ENCODE data around the gene STIMATE.

DNA sequence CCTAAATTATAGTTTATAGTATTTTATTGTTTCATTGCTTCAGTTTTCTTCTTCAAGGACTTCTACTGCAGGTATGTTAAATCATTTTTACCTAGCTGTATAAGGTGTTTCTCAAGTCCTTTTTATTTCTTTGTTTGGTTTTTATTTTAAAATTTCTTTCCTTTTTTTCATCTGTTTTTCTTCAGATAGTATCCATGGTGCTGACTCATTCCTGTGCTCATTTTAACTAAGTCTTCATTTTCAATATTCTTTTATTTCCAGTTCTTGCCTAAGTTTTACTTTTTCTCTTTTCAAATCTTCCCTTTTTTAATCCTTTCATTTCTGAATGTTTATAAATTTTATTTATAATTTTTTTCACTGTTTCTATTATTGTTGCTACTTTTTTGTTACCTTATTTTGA lies 42.3 kb upstream of the STIMATE start:
- TF ChIP-seq, protein P1, sequence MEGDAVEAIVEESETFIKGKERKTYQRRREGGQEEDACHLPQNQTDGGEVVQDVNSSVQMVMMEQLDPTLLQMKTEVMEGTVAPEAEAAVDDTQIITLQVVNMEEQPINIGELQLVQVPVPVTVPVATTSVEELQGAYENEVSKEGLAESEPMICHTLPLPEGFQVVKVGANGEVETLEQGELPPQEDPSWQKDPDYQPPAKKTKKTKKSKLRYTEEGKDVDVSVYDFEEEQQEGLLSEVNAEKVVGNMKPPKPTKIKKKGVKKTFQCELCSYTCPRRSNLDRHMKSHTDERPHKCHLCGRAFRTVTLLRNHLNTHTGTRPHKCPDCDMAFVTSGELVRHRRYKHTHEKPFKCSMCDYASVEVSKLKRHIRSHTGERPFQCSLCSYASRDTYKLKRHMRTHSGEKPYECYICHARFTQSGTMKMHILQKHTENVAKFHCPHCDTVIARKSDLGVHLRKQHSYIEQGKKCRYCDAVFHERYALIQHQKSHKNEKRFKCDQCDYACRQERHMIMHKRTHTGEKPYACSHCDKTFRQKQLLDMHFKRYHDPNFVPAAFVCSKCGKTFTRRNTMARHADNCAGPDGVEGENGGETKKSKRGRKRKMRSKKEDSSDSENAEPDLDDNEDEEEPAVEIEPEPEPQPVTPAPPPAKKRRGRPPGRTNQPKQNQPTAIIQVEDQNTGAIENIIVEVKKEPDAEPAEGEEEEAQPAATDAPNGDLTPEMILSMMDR (IDR thresholded peaks at IDR 0.05; ENCODE audit: poor library complexity, severe bottlenecking): no peak
- no peak for TF ChIP-seq MXI1 (conservative IDR thresholded peaks at IDR 0.05; ENCODE audit: poor library complexity, severe bottlenecking)
- no peak for TF ChIP-seq EZH2 (IDR thresholded peaks at IDR 0.05; ENCODE audit: borderline replicate concordance, insufficient read depth, low read length, poor library complexity, severe bottlenecking)
- TF ChIP-seq, protein P2, sequence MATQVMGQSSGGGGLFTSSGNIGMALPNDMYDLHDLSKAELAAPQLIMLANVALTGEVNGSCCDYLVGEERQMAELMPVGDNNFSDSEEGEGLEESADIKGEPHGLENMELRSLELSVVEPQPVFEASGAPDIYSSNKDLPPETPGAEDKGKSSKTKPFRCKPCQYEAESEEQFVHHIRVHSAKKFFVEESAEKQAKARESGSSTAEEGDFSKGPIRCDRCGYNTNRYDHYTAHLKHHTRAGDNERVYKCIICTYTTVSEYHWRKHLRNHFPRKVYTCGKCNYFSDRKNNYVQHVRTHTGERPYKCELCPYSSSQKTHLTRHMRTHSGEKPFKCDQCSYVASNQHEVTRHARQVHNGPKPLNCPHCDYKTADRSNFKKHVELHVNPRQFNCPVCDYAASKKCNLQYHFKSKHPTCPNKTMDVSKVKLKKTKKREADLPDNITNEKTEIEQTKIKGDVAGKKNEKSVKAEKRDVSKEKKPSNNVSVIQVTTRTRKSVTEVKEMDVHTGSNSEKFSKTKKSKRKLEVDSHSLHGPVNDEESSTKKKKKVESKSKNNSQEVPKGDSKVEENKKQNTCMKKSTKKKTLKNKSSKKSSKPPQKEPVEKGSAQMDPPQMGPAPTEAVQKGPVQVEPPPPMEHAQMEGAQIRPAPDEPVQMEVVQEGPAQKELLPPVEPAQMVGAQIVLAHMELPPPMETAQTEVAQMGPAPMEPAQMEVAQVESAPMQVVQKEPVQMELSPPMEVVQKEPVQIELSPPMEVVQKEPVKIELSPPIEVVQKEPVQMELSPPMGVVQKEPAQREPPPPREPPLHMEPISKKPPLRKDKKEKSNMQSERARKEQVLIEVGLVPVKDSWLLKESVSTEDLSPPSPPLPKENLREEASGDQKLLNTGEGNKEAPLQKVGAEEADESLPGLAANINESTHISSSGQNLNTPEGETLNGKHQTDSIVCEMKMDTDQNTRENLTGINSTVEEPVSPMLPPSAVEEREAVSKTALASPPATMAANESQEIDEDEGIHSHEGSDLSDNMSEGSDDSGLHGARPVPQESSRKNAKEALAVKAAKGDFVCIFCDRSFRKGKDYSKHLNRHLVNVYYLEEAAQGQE (IDR thresholded peaks at IDR 0.05; ENCODE audit: borderline replicate concordance): no peak

Measured in neural cell (in vitro differentiated cells).